H1 (cell line): ENCODE measurements around the gene KRTAP4-1. TPM values are rescaled to one million over a fixed set of nuclear protein-coding genes. Genes with fewer than 3 reads are reported as not detected.

Experiments used
- CTCF ChIA-PET: fragments of 300-600 bp; sonication (Branson Sonifier 250); formaldehyde crosslinking; loops from one replicate; lab custom pipeline; 2021; ENCODE audit not compliant: partially characterized antibody; lab: Charles Lee
- POLR2A ChIA-PET: fragments of 300-600 bp; sonication (Branson Sonifier 250); formaldehyde crosslinking; loops from one replicate; lab custom pipeline; 2021; ENCODE audit warnings: inconsistent platforms; ENCODE audit not compliant: partially characterized antibody; lab: Charles Lee
- DNase-seq, 2 experiments: peaks; one replicate each; pipeline versions ENCODE4 v3.0.0 to v3.0.0-alpha.2; 2010 to 2022; ENCODE audit warnings: low spot score in 2 of 2, low read depth in 1 of 2, mixed read lengths in 1 of 2
- FAIRE-seq: peaks from 2 replicates; lab custom pipeline; 2011; peaks lifted over from hg19 to GRCh38; lab: Jason Lieb, UNC
- H2AFZ ChIP-seq: 2 replicates; pipeline ENCODE4 v1.8.1; 2012; ENCODE audit warnings: low read length, inconsistent platforms
- H2AK5ac ChIP-seq: 2 replicates; pipeline ENCODE4 v1.6.1; 2013; ENCODE audit warnings: low read depth, low read length
- H2BK120ac ChIP-seq: replicated peaks from 2 replicates; pipeline ENCODE3; 2013; ENCODE audit warnings: low read depth, low read length, inconsistent platforms
- H2BK12ac ChIP-seq: 2 replicates; pipeline ENCODE4 v1.6.1; 2013; ENCODE audit warnings: low read depth, low read length
- H2BK15ac ChIP-seq: 2 replicates; pipeline ENCODE4 v1.6.1; 2013; ENCODE audit warnings: low read length
- H2BK20ac ChIP-seq: 2 replicates; pipeline ENCODE4 v1.6.1; 2013; ENCODE audit warnings: low read length
- H2BK5ac ChIP-seq: 2 replicates; pipeline ENCODE4 v1.6.1; 2013; ENCODE audit warnings: low read depth, low read length
- H3K14ac ChIP-seq: 2 replicates; pipeline ENCODE4 v1.6.1; 2013; ENCODE audit warnings: inconsistent platforms; ENCODE audit not compliant: insufficient read length
- H3K18ac ChIP-seq: 2 replicates; pipeline ENCODE4 v1.6.1; 2013; ENCODE audit warnings: low read length; ENCODE audit errors: extremely low read depth
- H3K23ac ChIP-seq: 2 replicates; pipeline ENCODE4 v1.6.1; 2013; ENCODE audit warnings: inconsistent platforms; ENCODE audit not compliant: insufficient read length
- H3K23me2 ChIP-seq: 2 replicates; pipeline ENCODE4 v1.6.1; 2013; ENCODE audit warnings: low read depth, low read length
- H3K27ac ChIP-seq: 2 replicates; pipeline ENCODE4 v1.6.1; 2011; ENCODE audit warnings: low read depth, low read length, inconsistent platforms
- H3K27me3 ChIP-seq, 4 experiments: replicated peaks in 1 of 4; 1 replicate in 1 of 4; 2 replicates in 3 of 4; pipeline versions ENCODE4 v1.6.1 to v1.8.1; 2011 to 2013; ENCODE audit warnings: low read length in 3 of 4, mild to moderate bottlenecking in 3 of 4, inconsistent platforms in 2 of 4, mixed read lengths in 2 of 4, moderate library complexity in 1 of 4; ENCODE audit not compliant: control insufficient read depth in 3 of 4, insufficient read depth in 3 of 4; ENCODE audit errors: extremely low read depth in 1 of 4
- H3K36me3 ChIP-seq, 4 experiments: 2 replicates each; pipeline versions ENCODE4 v1.6.1 to v1.8.1; 2011 to 2013; ENCODE audit warnings: mild to moderate bottlenecking in 4 of 4, low read length in 3 of 4, moderate library complexity in 2 of 4, control low read depth in 1 of 4, inconsistent platforms in 1 of 4; ENCODE audit not compliant: insufficient read depth in 4 of 4, control insufficient read depth in 2 of 4
- H3K4ac ChIP-seq: replicated peaks from 2 replicates; pipeline ENCODE3; 2013; ENCODE audit warnings: low read length, low read depth, mixed read lengths, inconsistent platforms; ENCODE audit not compliant: insufficient read length
- H3K4me1 ChIP-seq, 4 experiments: replicated peaks in 1 of 4; 1 replicate in 1 of 4; 2 replicates in 3 of 4; pipeline versions ENCODE4 v1.6.1 to v1.8.1; 2011 to 2013; ENCODE audit warnings: low read length in 3 of 4, inconsistent platforms in 2 of 4, mixed read lengths in 1 of 4; ENCODE audit not compliant: insufficient read depth in 4 of 4, control insufficient read depth in 3 of 4
- H3K4me2 ChIP-seq, 2 experiments: 2 replicates each; pipeline versions ENCODE4 v1.6.1 to v1.8.1; 2011 to 2013; ENCODE audit warnings: low read depth in 2 of 2, low read length in 2 of 2, control low read depth in 1 of 2, inconsistent platforms in 1 of 2, mild to moderate bottlenecking in 1 of 2; ENCODE audit not compliant: insufficient read depth in 1 of 2
- H3K4me3 ChIP-seq, 4 experiments: fragments of 200-600, 300-600 bp in 1 of 4; sonication (generic), shearing (Covaris generic), sonication (Bioruptor Twin) in 1 of 4; 2 replicates each; pipeline versions ENCODE4 v1.5.1 to v1.8.1; 2011 to 2016; ENCODE audit warnings: low read length in 4 of 4, low read depth in 3 of 4, control low read depth in 2 of 4, inconsistent platforms in 2 of 4, mild to moderate bottlenecking in 2 of 4, mixed read lengths in 1 of 4, moderate library complexity in 1 of 4; ENCODE audit not compliant: insufficient read depth in 2 of 4; ENCODE audit errors: extremely low read depth in 1 of 4
- H3K56ac ChIP-seq: replicated peaks from 2 replicates; pipeline ENCODE3; 2013; ENCODE audit warnings: low read depth, mild to moderate bottlenecking, mixed read lengths, low read length, inconsistent platforms; ENCODE audit not compliant: insufficient read length
- H3K79me1 ChIP-seq: 2 replicates; pipeline ENCODE4 v1.6.1; 2013; ENCODE audit warnings: low read depth, low read length, control low read depth
- H3K79me2 ChIP-seq, 2 experiments: 2 replicates each; pipeline versions ENCODE4 v1.6.1 to v1.8.1; 2012 to 2013; ENCODE audit warnings: low read length in 2 of 2, mild to moderate bottlenecking in 2 of 2, inconsistent platforms in 1 of 2; ENCODE audit not compliant: insufficient read depth in 2 of 2, control insufficient read depth in 1 of 2
- H3K9ac ChIP-seq, 4 experiments: replicated peaks in 1 of 4; 1 replicate in 1 of 4; 2 replicates in 3 of 4; pipeline versions ENCODE4 v1.6.1 to v1.8.1; 2011 to 2013; ENCODE audit warnings: low read depth in 3 of 4, low read length in 3 of 4, control low read depth in 2 of 4, mild to moderate bottlenecking in 2 of 4, moderate library complexity in 2 of 4, inconsistent platforms in 1 of 4; ENCODE audit errors: extremely low read depth in 1 of 4
- H3K9me3 ChIP-seq, 2 experiments: 2 replicates each; pipeline versions ENCODE4 v1.6.1 to v1.8.1; 2012 to 2013; ENCODE audit warnings: mild to moderate bottlenecking in 2 of 2, moderate library complexity in 2 of 2, control low read depth in 1 of 2, inconsistent platforms in 1 of 2, low read depth in 1 of 2, low read length in 1 of 2, mixed read lengths in 1 of 2; ENCODE audit not compliant: insufficient read depth in 2 of 2
- H4K20me1 ChIP-seq, 2 experiments: replicated peaks in 1 of 2; 2 replicates each; pipeline versions ENCODE3 to v1.8.1; 2011 to 2013; ENCODE audit warnings: inconsistent platforms in 2 of 2, low read length in 2 of 2, mild to moderate bottlenecking in 1 of 2; ENCODE audit not compliant: insufficient read depth in 2 of 2, control insufficient read depth in 1 of 2
- H4K5ac ChIP-seq: 2 replicates; pipeline ENCODE4 v1.6.1; 2013; ENCODE audit warnings: low read length, low read depth, mixed read lengths, inconsistent platforms; ENCODE audit not compliant: insufficient read length
- H4K8ac ChIP-seq: 2 replicates; pipeline ENCODE4 v1.8.0; 2013; ENCODE audit warnings: mild to moderate bottlenecking, moderate library complexity, low read length, inconsistent platforms; ENCODE audit not compliant: insufficient read depth; ENCODE audit errors: extremely low read depth
- H4K91ac ChIP-seq: replicated peaks from 2 replicates; pipeline ENCODE3; 2013; ENCODE audit warnings: low read length, mixed read lengths, inconsistent platforms; ENCODE audit not compliant: insufficient read length
- NANOG ChIP-seq: IDR thresholded peaks from 2 replicates; pipeline ENCODE4 v1.6.1; 2011; ENCODE audit warnings: low read length, low read depth, mild to moderate bottlenecking, inconsistent platforms; ENCODE audit not compliant: insufficient read depth, poor library complexity, severe bottlenecking
- WGBS, 2 experiments: shearing (Covaris generic) in 1 of 2; methylation state at CpG; one replicate each; pipeline versions ENCODE4 v1.1.6 to v1.1.7; 2013 to 2015; ENCODE audit warnings: low lambda C conversion rate in 2 of 2, mixed read lengths in 2 of 2, inconsistent platforms in 1 of 2, low coverage in 1 of 2, missing lambda C conversion rate in 1 of 2; ENCODE audit not compliant: insufficient replicate concordance in 2 of 2, insufficient coverage in 1 of 2, insufficient read length in 1 of 2; ENCODE audit errors: extremely low coverage in 1 of 2, missing lambda C conversion rate in 1 of 2; 5-methylcytosine and 5-hydroxymethylcytosine counted together
- polyA plus RNA-seq, 7 experiments: library from polyadenylated mRNA; depleted of rRNA in 3 of 7; stranded (reverse) in 5 of 7; unstranded in 2 of 7; fragments of >200 nt in 5 of 7; fragments of 200-250 nt in 2 of 7; gene quantifications; 1 replicate in 5 of 7; 2 replicates in 1 of 7; 4 replicates in 1 of 7; pipeline versions ENCODE4 v1.2.1 to v1.2.3, GENCODE V29; 2011 to 2013; ENCODE audit warnings: missing spikeins in 2 of 7, mixed read lengths in 2 of 7
- total RNA-seq: library from RNA; stranded (reverse); fragmentation: NEBNext Ultra II Directional; extraction: Animal tissue kit (Norgen Biotek cat#: 25700); gene quantifications from 2 replicates; pipeline ENCODE4 v1.2.1, GENCODE V29; 2021

Gene KRTAP4-1
- total and polyA plus RNA-seq, 2 of the 8 experiments (the other 6 are each of a cell fraction or from before 2014, with no cell fraction given), result not detected

DNA sequence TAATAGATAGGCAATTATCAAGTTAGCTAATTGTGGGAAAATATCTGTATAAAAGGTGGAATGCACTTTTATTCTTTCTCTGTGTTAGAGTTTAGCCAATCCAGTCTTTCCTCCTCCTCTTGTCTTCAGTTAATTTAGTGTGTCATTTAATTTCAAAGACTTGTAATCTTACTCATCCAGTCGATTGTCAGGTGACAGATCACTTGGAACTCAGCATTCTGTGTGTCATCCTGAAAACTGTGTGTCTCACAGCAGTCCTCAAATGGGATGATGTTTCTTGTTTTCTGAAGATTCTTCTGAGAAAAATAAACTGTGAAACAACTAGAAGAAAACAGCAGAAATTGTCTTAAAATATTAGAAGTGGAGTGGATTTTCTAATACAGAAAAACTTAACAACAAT, 290 bp upstream of the KRTAP4-1 start:
- Histone ChIP-seq H3K14ac (no peak overlapping the region), H4K91ac (no peak overlapping the region), H3K27ac (no peak overlapping the region), H2BK120ac (no peak overlapping the region), H3K36me3 (no peaks in the 10 kb centered on the region), H3K9me3 (no peaks in the 10 kb centered on the region)
- POLR2A ChIA-PET, result no interaction called here
- no peak for TF ChIP-seq NANOG
- TF ChIP-seq, all 59 proteins: peak for 0
- no peak overlapping the region for H3K18ac ChIP-seq
- FAIRE-seq (no peak), DNase-seq (no peak)
- no peaks in the 10 kb centered on the region for H3K79me2 ChIP-seq
- H3K56ac ChIP-seq, result no peak overlapping the region
- no peak overlapping the region for H2BK15ac ChIP-seq
- no peak overlapping the region for H3K4ac ChIP-seq
- H2BK20ac ChIP-seq, result no peak overlapping the region
- H2AFZ ChIP-seq, result no peak overlapping the region
- H4K5ac ChIP-seq, result no peak overlapping the region
- no peak overlapping the region for H2BK5ac ChIP-seq
- no peak overlapping the region for H3K4me3 ChIP-seq
- H4K8ac ChIP-seq, result no peak overlapping the region
- H4K20me1 ChIP-seq, result no peaks in the 10 kb centered on the region
- WGBS, 2 experiments, result 94% methylated on average over 1 of the region's 1 CpG; no CpG with 5 or more reads in 1 of the 2 experiments
- no peak overlapping the region for H3K9ac ChIP-seq
- H2BK12ac ChIP-seq, result no peak overlapping the region
- no peaks in the 10 kb centered on the region; the same call in 1 of the 2 replicates for H3K23me2 ChIP-seq
- H3K23ac ChIP-seq, result no peak overlapping the region
- H2AK5ac ChIP-seq, result no peak overlapping the region
- no peak overlapping the region for H3K4me2 ChIP-seq
- CTCF ChIA-PET, result interaction anchor here (0.8 kb wide), 1 partner anchor 180 kb away, joined by 3 read pairs; no protein-coding TSS in a partner anchor
- H3K4me1 ChIP-seq, result no peaks in the 10 kb centered on the region; a peak in 2 of 7 replicates
- H3K79me1 ChIP-seq, result no peaks in the 10 kb centered on the region
- no peaks in the 10 kb centered on the region for H3K27me3 ChIP-seq
